ENCODE results near the gene BRD3. TPM values are rescaled to one million over a fixed set of nuclear protein-coding genes. Genes with fewer than 3 reads are reported as not detected.
"Not testable (repeated sequence)": the region's sequence is repeated elsewhere in the genome, so short reads cannot be mapped to it uniquely, and the experiment has no call there.

Gene BRD3
- total RNA-seq, result 10 to 100 TPM; 32.7 to 37.7 TPM

DNA sequence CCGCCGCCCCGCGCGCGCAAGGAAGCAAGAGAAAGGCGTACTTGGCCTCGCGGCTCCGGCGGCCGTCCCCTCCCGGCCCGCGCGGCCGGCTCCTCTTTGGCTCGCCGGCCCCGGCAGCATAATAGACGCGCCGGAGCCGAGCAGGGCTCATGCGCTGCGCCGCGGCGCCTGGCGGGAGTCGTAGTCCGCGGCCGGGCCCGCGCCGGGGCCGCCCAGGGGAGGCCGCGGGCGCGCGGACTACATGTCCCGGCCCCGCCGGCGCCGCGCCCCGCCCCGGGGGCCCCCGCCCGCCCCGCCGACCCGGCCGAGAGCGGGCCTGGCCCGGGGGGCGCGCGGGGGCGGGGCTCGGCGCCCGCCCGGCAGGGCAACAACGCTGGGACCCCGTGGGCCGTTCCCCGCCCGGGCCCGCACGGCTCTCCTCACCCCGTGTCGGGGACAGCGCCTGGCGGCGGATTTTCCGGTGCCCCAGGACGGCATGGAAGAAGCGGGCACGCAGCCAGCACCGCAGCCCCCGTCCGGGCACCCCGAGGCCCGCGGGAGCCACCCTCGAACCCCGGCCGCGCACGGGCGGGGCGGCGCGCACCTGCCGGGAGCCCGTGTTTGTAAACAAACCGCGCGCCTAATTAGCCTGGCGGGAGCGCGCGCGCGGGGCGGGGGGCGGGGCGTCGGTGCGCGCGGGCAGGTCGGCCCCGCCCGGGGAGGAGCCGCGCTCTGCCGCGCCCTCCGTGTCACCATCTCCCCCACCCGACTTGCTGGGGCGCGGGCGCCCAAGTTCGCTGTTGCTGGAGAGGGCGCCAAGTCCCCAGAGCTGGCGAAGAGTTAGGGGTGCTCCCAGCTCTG, at the start of gene BRD3:
Gene BRD3, minus strand, starts transcription at position 123 of the 840 bp plus-strand sequence. CDS start 14,549 bp downstream, outside the sequence.
- TF ChIP-seq, protein P1, sequence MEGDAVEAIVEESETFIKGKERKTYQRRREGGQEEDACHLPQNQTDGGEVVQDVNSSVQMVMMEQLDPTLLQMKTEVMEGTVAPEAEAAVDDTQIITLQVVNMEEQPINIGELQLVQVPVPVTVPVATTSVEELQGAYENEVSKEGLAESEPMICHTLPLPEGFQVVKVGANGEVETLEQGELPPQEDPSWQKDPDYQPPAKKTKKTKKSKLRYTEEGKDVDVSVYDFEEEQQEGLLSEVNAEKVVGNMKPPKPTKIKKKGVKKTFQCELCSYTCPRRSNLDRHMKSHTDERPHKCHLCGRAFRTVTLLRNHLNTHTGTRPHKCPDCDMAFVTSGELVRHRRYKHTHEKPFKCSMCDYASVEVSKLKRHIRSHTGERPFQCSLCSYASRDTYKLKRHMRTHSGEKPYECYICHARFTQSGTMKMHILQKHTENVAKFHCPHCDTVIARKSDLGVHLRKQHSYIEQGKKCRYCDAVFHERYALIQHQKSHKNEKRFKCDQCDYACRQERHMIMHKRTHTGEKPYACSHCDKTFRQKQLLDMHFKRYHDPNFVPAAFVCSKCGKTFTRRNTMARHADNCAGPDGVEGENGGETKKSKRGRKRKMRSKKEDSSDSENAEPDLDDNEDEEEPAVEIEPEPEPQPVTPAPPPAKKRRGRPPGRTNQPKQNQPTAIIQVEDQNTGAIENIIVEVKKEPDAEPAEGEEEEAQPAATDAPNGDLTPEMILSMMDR (IDR thresholded peaks at IDR 0.05), result no peak
- Mint-ChIP-seq H3K4me1 (ENCODE audit: low read depth) (peaks cover 27% of the 10 kb centered on the region), H3K4me3 (peak within 1 kb of the TSS; percentile 89), H3K36me3 (ENCODE audit: low read depth) (peaks cover 1% of the 10 kb centered on the region), H3K27ac (peak within 1 kb of the TSS; percentile 95), H3K9me3 (no peaks in the 10 kb centered on the region), H3K27me3 (peaks cover 15% of the 10 kb centered on the region)
- CTCF ChIA-PET, result interaction anchor here (0.6 to 1.6 kb wide), 2 partner anchors 30 to 57 kb away, joined by 3 to 4 read pairs; no protein-coding TSS in a partner anchor
- POLR2A ChIA-PET, result interaction anchor here (0.6 to 1.1 kb wide), 2 partner anchors 13 to 392 kb away, joined by 3 read pairs; no protein-coding TSS in a partner anchor
- DNase-seq, result peak; percentile 85
- peak; percentile 85 for ATAC-seq
- intact Hi-C loops (cut with micrococcal nuclease), result loop anchor here (5.0 kb wide), 1 partner anchor 41 kb away; the partner anchor contains the start of gene BRD3OS

DNA sequence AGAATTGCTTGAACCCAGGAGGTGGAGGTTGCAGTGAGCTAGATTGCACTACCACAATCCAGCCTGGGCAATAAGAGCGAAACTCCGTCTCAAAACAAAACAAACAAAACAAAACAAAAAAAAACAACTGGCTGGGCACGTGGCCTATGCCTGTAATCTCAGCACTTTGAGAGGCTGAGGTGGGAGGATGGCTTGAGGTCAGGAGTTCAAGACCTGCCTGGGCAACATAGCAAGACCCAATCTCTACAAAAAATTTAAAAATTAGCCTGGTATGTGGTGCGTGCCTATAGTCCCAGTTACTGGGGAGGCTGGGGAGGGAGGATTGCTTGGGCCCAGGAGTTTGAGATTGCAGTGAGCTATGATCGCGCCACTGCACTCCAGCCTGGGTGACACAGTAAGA, 44.7 kb upstream of the BRD3 start:
- Mint-ChIP-seq H3K27me3 (no peaks in the 10 kb centered on the region), H3K27ac (no peak overlapping the region), H3K36me3 (ENCODE audit: low read depth) (no peaks in the 10 kb centered on the region), H3K4me1 (ENCODE audit: low read depth) (no peaks in the 10 kb centered on the region), H3K9me3 (no peaks in the 10 kb centered on the region), H3K4me3 (no peak overlapping the region)
- no peak for ATAC-seq
- DNase-seq, result no peak
- TF ChIP-seq, protein P1 (IDR thresholded peaks at IDR 0.05), result no peak
- intact Hi-C loops (cut with micrococcal nuclease), result no loop called here
- ChIA-PET CTCF (no interaction called here), POLR2A (no interaction called here)

DNA sequence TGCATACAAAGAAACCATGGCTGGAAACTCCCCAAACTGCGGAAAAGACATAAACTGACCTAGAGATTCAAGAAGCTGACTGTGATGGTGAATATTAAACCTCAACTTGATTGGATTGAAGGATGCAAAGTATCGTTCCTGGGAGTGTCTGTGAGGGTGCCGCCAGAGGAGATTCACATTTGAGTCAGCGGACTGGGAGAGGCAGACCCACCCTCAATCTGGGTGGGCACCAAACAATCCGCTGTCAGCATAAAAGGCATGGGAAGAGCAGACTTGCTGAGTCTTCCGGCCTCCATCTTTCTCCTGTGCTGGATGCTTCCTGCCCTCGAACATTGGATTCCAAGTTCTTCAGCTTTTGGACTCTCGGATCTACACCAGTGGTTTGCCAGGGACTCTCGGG, 43.2 kb upstream of the BRD3 start:
- TF ChIP-seq, protein P1 (IDR thresholded peaks at IDR 0.05), result no peak
- CTCF ChIA-PET, result interaction anchor here (2.1 kb wide), 1 partner anchor 12 kb away, joined by 6 read pairs; no protein-coding TSS in a partner anchor
- no peak for DNase-seq
- POLR2A ChIA-PET, result no interaction called here
- Mint-ChIP-seq H3K4me1 (ENCODE audit: low read depth) (no peaks in the 10 kb centered on the region), H3K27me3 (peaks cover 5% of the 10 kb centered on the region), H3K9me3 (no peaks in the 10 kb centered on the region), H3K36me3 (ENCODE audit: low read depth) (no peaks in the 10 kb centered on the region), H3K27ac (no peak overlapping the region), H3K4me3 (no peak overlapping the region)
- ATAC-seq, result no peak
- intact Hi-C loops (cut with micrococcal nuclease), result no loop called here

DNA sequence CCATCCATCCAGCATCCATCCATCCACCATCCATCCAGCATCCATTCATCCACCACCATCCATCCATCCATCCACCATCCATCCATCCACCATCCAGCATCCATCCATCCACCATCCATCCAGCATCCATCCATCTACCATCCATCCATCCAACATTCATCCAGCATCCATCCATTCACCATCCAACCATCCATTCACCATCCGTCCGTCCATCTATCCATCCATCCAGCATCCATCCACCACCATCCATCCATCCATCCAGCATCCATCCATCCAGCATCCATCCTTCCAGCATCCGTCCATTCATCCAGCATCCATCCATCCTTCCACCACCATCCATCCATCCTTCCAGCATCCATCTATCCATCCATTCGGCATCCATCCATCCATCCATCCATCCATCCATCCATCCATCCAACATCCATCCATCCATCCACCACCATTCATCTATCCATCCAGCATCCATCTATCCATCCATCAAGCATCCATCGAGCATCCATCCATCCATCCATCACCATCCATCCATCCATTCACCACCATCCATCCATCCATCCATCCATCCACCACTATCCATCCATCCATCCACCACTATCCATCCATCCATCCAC, 35.7 kb upstream of the BRD3 start:
- ChIA-PET POLR2A (no interaction called here), CTCF (no interaction called here)
- no peaks in the 10 kb centered on the region for H3K9me3 Mint-ChIP-seq
- intact Hi-C loops (cut with micrococcal nuclease), result no loop called here
- no peaks in the 10 kb centered on the region for H3K4me1 Mint-ChIP-seq (ENCODE audit: low read depth)
- no peak overlapping the region for H3K27ac Mint-ChIP-seq
- peaks cover 9% of the 10 kb centered on the region for H3K27me3 Mint-ChIP-seq
- H3K36me3 Mint-ChIP-seq (ENCODE audit: low read depth), result no peaks in the 10 kb centered on the region
- ATAC-seq (no peak), DNase-seq (no peak)
- no peak overlapping the region for H3K4me3 Mint-ChIP-seq
- TF ChIP-seq, protein P1 (IDR thresholded peaks at IDR 0.05), result no peak

DNA sequence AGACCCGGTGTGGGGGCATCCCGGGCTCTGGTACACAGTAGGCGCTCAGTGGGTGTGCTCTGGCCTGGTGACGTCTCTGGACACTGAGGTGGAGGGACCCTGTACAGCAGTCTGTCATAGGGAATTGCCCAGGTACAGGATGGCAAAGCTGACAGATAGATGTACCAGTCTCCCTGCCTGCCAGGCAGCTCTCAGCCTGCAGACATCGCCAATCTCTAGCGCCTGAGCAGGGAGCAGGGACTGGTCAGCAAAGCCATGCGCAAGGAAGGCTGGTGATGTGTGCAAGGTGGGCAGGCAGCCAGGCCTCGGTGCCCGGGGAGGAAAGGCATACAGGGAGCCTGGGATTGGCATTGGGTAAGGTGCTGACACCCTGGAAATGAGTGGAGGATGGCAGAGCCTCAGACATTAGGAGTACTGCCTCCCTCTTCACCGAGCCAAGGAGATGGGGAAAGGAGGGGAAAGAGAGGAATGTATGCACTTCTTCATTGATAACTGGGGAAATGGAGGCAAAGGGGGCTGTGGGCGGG, 33.9 kb upstream of the BRD3 start:
- H3K9me3 Mint-ChIP-seq, result no peaks in the 10 kb centered on the region
- no peaks in the 10 kb centered on the region for H3K36me3 Mint-ChIP-seq (ENCODE audit: low read depth)
- intact Hi-C loops (cut with micrococcal nuclease), result no loop called here
- no peak for ATAC-seq
- H3K4me3 Mint-ChIP-seq, result no peak overlapping the region
- DNase-seq, result no peak
- H3K4me1 Mint-ChIP-seq (ENCODE audit: low read depth), result no peaks in the 10 kb centered on the region
- H3K27ac Mint-ChIP-seq, result no peak overlapping the region
- peaks cover 11% of the 10 kb centered on the region for H3K27me3 Mint-ChIP-seq
- ChIA-PET CTCF (no interaction called here), POLR2A (no interaction called here)
- TF ChIP-seq, protein P1 (IDR thresholded peaks at IDR 0.05), result no peak

DNA sequence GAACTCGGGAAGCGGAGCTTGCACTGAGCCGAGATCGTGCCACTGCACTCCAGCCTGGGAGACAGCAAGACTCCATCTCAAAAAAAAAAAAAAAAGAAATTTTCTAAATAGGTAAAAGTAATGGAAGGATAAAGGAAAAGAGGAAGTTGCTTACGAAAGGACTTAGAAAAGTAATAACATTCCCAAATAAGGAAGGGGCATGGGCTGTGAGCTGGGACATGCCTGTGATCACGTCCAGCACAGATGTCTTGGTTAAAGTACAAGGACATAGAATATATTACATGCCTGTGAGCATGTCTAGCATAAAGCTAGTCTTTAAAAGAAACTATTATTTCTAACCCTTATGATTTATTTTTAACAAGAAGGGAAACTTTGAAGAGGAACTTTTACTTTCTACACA, 33.3 kb upstream of the BRD3 start:
- ATAC-seq; H3K9me3 Mint-ChIP-seq; CTCF ChIA-PET; POLR2A ChIA-PET; H3K36me3 Mint-ChIP-seq (ENCODE audit: low read depth); H3K4me3 Mint-ChIP-seq; H3K27ac Mint-ChIP-seq; intact Hi-C loops (cut with micrococcal nuclease); DNase-seq; H3K27me3 Mint-ChIP-seq; H3K4me1 Mint-ChIP-seq (ENCODE audit: low read depth): not testable (repeated sequence)

Measured in activated CD8-positive, alpha-beta T cell treated with anti-CD3 and anti-CD28 coated beads for 36 hours (primary cell).